Measurements from ENCODE around the gene CLRN2.

GRCh38 chr4:17475481-17475880 lies 39.5 kb upstream of the CLRN2 start:
- TF ChIP-seq POLR2A (conservative IDR thresholded peaks at IDR 0.05) = no peak
- TF ChIP-seq NR3C1 (CRISPR knock-in tag; IDR thresholded peaks at IDR 0.05) = no peak
- no peak for TF ChIP-seq CTCF (IDR thresholded peaks at IDR 0.05 in 2 of 3, conservative IDR thresholded peaks at IDR 0.05 in 1 of 3; ENCODE audit: insufficient read depth in 2 of 3, low read depth in 1 of 3, low read length in 3 of 3)
- no peak for TF ChIP-seq ZFP30 (CRISPR knock-in tag; IDR thresholded peaks at IDR 0.05; ENCODE audit: borderline replicate concordance)
- TF ChIP-seq PTRF (tag; IDR thresholded peaks at IDR 0.05) = no peak

All from K562 (cell line).